ENCODE measurements around the gene LSG1. TPM values are rescaled to one million over a fixed set of nuclear protein-coding genes. Genes with fewer than 3 reads are reported as not detected.
"Not testable (repeated sequence)": the region's sequence is repeated elsewhere in the genome, so short reads cannot be mapped to it uniquely, and the experiment has no call there.

LSG1 gene
- total RNA-seq, 1 donor from 2014 or later: 23.4 TPM

DNA sequence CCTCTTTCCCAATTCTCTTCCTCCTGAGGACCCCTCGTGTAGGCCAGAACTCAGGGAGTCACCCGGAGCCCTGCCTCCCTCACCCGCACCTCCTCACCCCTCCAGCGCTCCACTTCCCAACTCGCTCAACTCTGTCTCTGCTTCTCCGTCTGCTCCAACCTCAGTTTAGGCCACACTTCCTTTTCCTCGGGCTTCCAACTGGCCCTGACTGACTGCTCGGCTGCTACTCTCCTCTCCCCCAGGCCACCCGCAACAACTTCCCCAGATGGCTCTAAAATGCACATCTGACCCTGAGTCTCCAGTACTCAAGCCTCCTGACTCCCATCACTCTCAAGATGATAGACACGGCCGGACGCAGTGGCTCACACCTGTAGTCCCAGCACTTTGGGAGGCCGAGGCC lies 62.4 kb downstream of the LSG1 start:
- Histone ChIP-seq H3K27ac (replicated peaks) (no peak overlapping the region), H3K4me1 (no peaks in the 10 kb centered on the region), H3K27me3 (ENCODE audit: low read depth) (no peaks in the 10 kb centered on the region), H3K9me3 (replicated peaks) (no peaks in the 10 kb centered on the region), H3K36me3 (peaks cover 2% of the 10 kb centered on the region), H3K4me3 (no peak overlapping the region)
- DNase-seq: no peak
- TF ChIP-seq, protein P1, sequence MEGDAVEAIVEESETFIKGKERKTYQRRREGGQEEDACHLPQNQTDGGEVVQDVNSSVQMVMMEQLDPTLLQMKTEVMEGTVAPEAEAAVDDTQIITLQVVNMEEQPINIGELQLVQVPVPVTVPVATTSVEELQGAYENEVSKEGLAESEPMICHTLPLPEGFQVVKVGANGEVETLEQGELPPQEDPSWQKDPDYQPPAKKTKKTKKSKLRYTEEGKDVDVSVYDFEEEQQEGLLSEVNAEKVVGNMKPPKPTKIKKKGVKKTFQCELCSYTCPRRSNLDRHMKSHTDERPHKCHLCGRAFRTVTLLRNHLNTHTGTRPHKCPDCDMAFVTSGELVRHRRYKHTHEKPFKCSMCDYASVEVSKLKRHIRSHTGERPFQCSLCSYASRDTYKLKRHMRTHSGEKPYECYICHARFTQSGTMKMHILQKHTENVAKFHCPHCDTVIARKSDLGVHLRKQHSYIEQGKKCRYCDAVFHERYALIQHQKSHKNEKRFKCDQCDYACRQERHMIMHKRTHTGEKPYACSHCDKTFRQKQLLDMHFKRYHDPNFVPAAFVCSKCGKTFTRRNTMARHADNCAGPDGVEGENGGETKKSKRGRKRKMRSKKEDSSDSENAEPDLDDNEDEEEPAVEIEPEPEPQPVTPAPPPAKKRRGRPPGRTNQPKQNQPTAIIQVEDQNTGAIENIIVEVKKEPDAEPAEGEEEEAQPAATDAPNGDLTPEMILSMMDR (IDR thresholded peaks at IDR 0.05; ENCODE audit: borderline replicate concordance): no peak
- intact Hi-C loops (cut with micrococcal nuclease): no loop called here

DNA sequence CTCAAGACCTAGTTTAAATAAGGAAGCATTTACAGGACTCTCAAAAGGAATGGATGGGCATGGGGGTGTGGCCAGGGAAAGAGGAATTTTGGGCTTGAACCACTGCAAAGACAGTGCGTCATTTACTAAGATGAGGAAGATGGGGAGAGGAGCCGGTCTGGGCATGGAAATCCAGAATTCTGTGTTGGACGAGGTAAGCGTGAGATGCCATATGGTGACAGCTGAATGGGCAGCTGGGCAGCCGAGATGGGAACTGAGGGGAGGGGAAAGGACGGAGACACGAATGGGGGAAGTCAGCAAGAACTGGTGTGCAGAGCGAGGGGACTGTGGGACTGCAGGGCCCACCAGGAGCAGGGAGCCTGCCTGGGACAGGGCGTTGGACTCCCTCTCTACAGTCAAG lies 63.0 kb downstream of the LSG1 start:
- H3K27ac ChIP-seq (replicated peaks): no peak overlapping the region
- TF ChIP-seq, protein P1 (IDR thresholded peaks at IDR 0.05; ENCODE audit: borderline replicate concordance): no peak
- DNase-seq: no peak
- intact Hi-C loops (cut with micrococcal nuclease): no loop called here
- H3K4me1 ChIP-seq: no peaks in the 10 kb centered on the region
- H3K4me3 ChIP-seq: no peak overlapping the region
- H3K27me3 ChIP-seq (ENCODE audit: low read depth): no peaks in the 10 kb centered on the region
- peaks cover 8% of the 10 kb centered on the region for H3K36me3 ChIP-seq
- no peaks in the 10 kb centered on the region for H3K9me3 ChIP-seq (replicated peaks)

GRCh38 chr3:194607592-194608389 lies 64.2 kb downstream of the LSG1 start:
- TF ChIP-seq, protein P1 (IDR thresholded peaks at IDR 0.05; ENCODE audit: borderline replicate concordance): no peak
- no peaks in the 10 kb centered on the region for H3K27me3 ChIP-seq (ENCODE audit: low read depth)
- no peaks in the 10 kb centered on the region for H3K4me1 ChIP-seq
- peaks cover 18% of the 10 kb centered on the region for H3K36me3 ChIP-seq
- no peak for DNase-seq
- intact Hi-C loops (cut with micrococcal nuclease): no loop called here
- no peak overlapping the region for H3K27ac ChIP-seq (replicated peaks)
- H3K4me3 ChIP-seq: no peak overlapping the region
- no peaks in the 10 kb centered on the region for H3K9me3 ChIP-seq (replicated peaks)

DNA sequence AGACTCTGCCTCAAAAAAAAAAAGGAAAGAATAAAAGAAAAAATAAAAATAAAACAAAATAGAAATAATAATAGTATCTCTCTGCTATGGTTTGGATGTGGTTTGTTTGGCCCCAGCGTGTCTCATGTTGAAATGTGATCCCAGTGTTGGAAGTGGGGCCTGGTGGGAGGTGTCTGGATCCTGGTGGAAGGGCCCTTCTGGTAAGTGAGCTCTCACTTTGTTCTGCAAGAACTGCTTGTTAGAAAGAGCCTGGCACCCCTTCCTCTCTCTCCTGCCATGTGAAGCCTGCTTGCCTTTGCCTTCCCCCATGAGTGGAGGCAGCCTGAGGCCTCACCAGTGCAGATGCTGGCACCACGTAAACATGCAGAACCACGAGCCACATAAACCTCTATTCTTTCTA lies 65.0 kb downstream of the LSG1 start:
- intact Hi-C loops (cut with micrococcal nuclease): no loop called here
- peaks cover 20% of the 10 kb centered on the region for H3K36me3 ChIP-seq

DNA sequence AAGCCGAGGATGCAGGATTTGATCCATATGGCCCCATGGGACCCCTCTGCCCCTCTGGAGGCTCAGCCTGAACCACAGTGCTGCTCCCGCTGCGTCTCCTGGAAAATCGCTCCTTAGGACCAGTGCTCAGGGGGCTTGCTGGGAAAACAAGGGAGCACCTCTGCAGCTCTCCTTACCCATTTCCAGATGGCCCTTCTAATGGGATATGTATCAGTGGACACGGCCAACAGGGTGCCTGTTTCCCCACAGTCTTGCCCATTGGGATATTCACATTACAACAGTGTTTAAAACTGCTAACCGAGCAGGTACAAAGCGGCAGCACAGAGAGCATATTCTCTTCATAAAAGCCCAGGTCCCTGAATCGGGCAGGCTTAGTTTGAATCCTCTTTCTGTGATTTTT lies 65.8 kb downstream of the LSG1 start:
- H3K27me3 ChIP-seq (ENCODE audit: low read depth): no peaks in the 10 kb centered on the region
- intact Hi-C loops (cut with micrococcal nuclease): no loop called here
- H3K36me3 ChIP-seq: peaks cover 22% of the 10 kb centered on the region
- H3K4me1 ChIP-seq: no peaks in the 10 kb centered on the region
- no peak overlapping the region for H3K4me3 ChIP-seq
- H3K9me3 ChIP-seq (replicated peaks): no peaks in the 10 kb centered on the region
- TF ChIP-seq, protein P1 (IDR thresholded peaks at IDR 0.05; ENCODE audit: borderline replicate concordance): no peak
- no peak for DNase-seq
- H3K27ac ChIP-seq (replicated peaks): no peak overlapping the region

More for the DNA sequence above, 65.0 kb downstream of the LSG1 start:
- TF ChIP-seq, protein P1 (IDR thresholded peaks at IDR 0.05; ENCODE audit: borderline replicate concordance): no peak
- Histone ChIP-seq H3K4me3 (no peak overlapping the region), H3K4me1 (no peaks in the 10 kb centered on the region), H3K27ac (replicated peaks) (no peak overlapping the region), H3K27me3 (ENCODE audit: low read depth) (no peaks in the 10 kb centered on the region), H3K9me3 (replicated peaks) (no peaks in the 10 kb centered on the region)
- no peak for DNase-seq

DNA sequence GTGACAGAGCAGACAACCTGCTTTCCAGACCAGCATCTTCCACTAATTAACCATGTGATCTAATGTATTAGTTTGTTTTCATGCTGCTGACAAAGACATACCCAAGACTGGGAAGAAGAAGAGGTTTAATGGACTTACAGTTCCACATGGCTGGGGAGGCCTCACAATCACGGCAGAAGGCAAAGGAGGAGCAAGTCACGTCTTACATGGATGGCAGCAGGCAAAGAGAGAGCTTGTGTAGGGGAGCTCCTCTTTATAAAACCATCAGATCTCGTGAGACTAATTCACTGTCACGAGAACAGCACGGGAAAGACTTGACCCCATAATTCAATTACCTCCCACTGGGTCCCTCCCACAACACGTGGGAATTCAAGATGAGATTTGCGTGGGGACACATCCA lies 66.7 kb downstream of the LSG1 start:
- H3K4me1 ChIP-seq; DNase-seq; H3K27me3 ChIP-seq (ENCODE audit: low read depth); H3K27ac ChIP-seq (replicated peaks); intact Hi-C loops (cut with micrococcal nuclease); H3K9me3 ChIP-seq (replicated peaks); H3K4me3 ChIP-seq: not testable (repeated sequence)
- peaks cover 22% of the 10 kb centered on the region for H3K36me3 ChIP-seq

All from left ventricle myocardium inferior (tissue), 1 donor.